GM18873 (cell line): ENCODE data around the gene DBP.
"Not testable (repeated sequence)": the region's sequence is repeated elsewhere in the genome, so short reads cannot be mapped to it uniquely, and the experiment has no call there.

Experiments
- ATAC-seq: cut with Tn5 transposase; IDR thresholded peaks from one replicate; pipeline ENCODE4 v1.9.1; 2021; ENCODE audit warnings: mild to moderate bottlenecking, moderate library complexity, moderate number of reproducible peaks; ENCODE audit not compliant: unreplicated experiment, low FRiP score

The DBP gene

GRCh38 chr19:48636859-48637448 is at the start of gene DBP:
Gene DBP (minus strand): TSS chr19:48637379. CDS start chr19:48636994, 385 bp downstream.
- ATAC-seq: no peak

- ATAC-seq: not testable (repeated sequence)
Observed at GRCh38 chr19:48686637-48687036, 49.5 kb upstream of the DBP start.

- ATAC-seq: no peak
Observed at GRCh38 chr19:48686088-48686487, 48.9 kb upstream of the DBP start.

DNA sequence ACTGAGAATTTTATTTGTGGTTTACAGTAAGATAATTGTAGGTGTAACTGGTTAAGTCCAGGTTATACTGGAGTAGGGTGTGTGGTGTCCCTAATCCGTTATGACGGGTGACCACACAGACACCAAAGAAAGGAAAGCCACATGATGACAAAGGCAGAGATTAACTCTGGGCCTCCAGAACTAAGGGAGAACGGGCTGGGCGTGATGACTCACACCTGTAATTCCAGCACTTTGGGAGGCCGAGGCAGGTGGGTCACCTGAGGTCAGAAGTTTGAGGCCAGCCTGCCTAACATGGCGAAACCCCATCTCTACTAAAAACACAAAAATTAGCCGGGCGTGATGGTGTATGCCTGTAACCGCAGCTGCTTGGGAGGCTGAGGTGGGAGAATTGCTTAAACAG is 48.4 kb upstream of the DBP start:
- no peak for ATAC-seq

GRCh38 chr19:48683349-48683748 is 46.2 kb upstream of the DBP start:
- ATAC-seq: no peak

DNA sequence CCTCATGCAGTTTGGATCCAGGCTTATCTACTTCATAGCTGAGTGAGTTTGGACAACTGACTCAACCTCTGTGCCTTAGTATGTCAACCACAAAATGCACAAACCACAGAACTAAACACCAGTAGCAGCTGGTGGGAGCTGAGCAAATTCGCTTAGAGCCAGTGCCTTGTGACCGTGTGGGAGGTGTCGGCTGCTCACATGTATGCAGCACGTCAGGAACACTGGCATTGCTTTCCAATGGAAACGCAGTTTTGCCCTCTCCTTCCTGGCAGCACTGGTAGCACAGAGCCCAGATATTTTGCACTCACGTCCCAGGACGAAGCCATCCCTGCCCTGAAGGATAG is 43.9 kb upstream of the DBP start:
- no peak for ATAC-seq

GRCh38 chr19:48680436-48681126 is 43.4 kb upstream of the DBP start:
- ATAC-seq: no peak

DNA sequence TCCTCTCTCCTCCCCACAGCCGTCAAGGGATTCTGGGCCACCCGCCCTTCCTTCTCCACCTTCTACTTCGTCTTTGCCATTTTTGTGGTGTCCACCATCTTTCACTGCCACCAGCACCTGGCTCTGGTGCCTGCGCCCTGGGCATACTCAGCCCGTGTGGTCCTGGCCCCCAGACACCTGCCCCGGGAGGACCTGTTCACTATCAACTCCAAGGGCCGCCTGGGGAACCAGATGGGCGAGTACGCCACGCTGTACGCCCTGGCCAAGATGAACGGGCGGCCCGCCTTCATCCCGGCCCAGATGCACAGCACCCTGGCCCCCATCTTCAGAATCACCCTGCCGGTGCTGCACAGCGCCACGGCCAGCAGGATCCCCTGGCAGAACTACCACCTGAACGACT is 42.8 kb upstream of the DBP start:
- not testable (repeated sequence) for ATAC-seq

DNA sequence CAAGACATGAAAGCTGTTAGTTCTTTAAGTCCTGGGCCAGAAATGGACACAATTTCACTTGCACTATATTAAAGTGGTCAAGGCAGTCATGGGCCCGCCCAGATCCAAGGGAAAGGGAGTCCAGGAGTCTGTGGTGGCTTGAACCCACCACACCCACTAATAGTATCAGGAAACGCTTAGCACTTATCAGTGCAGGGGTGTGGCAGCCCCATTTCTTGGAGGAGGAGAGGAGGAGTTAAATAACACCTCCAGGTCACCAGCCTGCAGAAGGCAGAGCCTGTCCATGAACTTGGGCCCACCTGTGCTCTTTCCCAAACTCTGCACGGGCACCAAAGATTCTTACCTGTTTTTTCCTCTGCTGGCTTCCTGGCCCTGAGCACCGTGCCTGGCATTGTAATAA is 41.0 kb upstream of the DBP start:
- no peak for ATAC-seq

GRCh38 chr19:48676887-48677286 is 39.7 kb upstream of the DBP start:
- ATAC-seq: no peak

DNA sequence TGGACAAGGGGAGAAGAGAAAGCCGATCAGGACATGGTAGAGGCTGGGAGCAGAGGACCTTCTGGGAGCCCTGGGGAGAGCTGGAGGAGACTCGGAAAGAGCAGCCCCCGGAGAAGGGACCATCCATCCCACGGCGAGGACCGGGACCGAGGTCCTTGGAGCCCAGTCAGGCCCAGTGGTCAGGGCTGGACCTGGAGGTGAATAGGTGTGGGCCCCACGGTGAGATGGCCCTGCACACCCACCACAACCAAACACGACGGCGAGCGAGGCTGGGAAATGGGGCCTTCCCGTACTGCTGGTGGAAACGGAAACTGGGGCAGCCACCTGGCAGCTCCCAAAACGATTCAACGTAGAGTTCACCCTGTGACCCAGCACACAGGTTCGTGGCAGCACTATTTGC is 39.3 kb upstream of the DBP start:
- ATAC-seq: no peak

DNA sequence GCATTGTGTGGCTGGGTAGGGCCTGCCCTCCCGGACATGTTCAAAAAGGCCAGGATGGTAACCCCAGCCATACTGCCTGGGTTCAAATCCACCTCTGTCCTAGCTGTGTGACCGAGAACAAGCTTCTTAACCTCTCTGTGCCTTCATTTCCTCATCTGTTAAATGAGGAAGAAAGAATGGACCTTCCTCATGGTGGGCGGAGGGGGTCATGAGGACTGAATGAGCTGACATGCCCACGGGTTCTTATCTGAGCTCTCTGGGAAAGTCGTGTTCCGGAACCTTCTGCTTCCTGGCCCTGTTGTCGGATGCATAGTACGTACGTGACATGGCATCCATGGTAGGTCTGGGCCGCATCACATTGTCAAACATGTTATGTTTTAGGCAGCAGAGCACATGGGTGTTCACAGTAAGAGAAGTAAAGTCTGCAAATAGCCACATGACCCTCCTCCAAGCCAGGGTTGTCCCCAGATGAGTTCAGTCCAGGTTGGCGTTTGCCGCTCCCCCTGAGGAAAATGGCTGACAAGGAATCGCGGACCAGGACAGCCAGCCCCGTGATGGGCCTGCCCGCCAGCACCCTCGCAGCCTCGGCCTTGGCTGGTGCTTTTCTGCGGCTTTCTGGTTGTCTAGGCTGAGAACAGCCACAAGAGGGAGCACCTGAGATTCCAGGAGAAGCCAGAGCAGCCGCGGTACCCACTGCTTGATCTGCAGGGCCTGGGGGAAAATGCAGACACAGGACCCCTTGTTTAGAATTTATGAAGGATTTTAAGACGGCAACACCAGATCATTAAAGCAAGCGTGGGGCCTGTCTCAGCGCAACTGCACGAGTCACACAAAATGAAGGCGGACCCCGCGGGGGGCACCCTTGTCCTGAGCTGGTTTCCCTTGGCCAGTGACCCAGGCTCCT is 38.0 kb upstream of the DBP start:
- ATAC-seq: no peak

GRCh38 chr19:48674216-48674809 is 37.1 kb upstream of the DBP start:
- ATAC-seq: no peak

GRCh38 chr19:48673436-48674100 is 36.4 kb upstream of the DBP start:
- no peak for ATAC-seq

DNA sequence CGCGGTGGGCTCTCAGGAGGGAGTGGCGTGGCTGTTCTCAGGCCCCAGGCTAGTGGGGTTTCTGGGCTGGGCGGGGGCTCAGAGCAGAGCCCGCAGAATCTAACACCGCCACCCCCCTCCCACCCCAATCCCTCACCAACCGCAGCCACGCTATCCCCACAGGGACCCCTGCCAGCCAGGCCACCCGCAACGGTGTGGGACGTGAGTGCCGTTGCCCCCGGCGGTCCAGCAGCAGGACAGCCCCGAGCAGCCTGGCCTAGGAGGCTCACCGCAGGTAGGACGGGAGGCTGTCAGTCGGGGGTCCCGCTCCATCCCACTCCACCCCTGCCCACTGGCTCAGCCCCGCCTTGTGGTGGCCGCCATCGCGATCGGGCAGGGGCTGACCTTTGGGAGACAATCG is 35.8 kb upstream of the DBP start, which contains the start of gene NTN5:
Gene NTN5, minus strand, starts transcription at position 24 of the 400 bp plus-strand sequence. CDS start 2,031 bp downstream, outside the sequence.
- no peak for ATAC-seq

DNA sequence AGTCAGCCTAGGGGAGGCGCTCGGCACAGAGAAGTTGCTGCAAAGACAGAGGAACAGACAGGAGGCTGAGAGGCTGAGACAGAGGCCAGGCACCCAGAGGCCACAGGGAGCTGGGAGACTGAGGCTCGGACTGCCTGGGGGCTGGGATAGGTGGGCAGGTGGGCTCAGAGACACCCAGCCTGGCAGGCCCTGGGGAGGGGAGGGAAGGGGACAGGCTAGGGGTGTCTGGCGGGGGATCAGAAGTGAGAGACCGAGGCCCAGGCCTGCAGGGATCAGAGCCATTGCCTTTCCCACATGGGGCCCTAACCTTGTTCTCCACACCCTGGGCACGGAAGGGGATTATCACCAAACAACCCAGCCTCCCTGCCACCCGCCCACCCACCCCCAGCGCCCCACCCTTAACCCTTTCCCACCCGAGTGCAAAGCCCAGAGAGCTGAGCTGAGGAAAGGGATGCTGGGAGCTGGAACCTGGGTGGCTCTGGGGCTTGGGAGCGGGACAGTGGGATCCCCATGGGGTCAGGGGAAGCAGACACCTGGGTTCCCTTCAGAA is 34.3 kb upstream of the DBP start:
- no peak for ATAC-seq

- no peak for ATAC-seq
Observed at GRCh38 chr19:48670699-48671445, 33.7 kb upstream of the DBP start.

GRCh38 chr19:48669903-48670668 is 32.9 kb upstream of the DBP start:
- ATAC-seq: no peak

- ATAC-seq: no peak
Observed at GRCh38 chr19:48668761-48669160, 31.6 kb upstream of the DBP start.
